C4-2B (cell line): ENCODE data around the gene LRRK2.

Source experiments
- H3K27ac ChIP-seq: fragments of 450-650 bp; 2 replicates; pipeline ENCODE4 v1.5.1; 2017
- CTCF ChIP-seq: fragments of 450-650 bp; conservative IDR thresholded peaks from 2 replicates; pipeline ENCODE4 v1.5.1; 2017; ENCODE audit warnings: mild to moderate bottlenecking
- ZFX ChIP-seq: fragments of 450-650 bp; IDR thresholded peaks from 2 replicates; pipeline ENCODE4 v1.6.1; 2017

LRRK2 gene

GRCh38 chr12:40298341-40298740 lies 73.5 kb downstream of the LRRK2 start:
- H3K27ac ChIP-seq = no peak overlapping the region
- TF ChIP-seq CTCF = no peak
- TF ChIP-seq ZFX = no peak

- TF ChIP-seq ZFX = no peak
- TF ChIP-seq CTCF = no peak
- H3K27ac ChIP-seq = no peak overlapping the region
Observed at GRCh38 chr12:40300490-40300889, 75.7 kb downstream of the LRRK2 start.

GRCh38 chr12:40309001-40309400 lies 84.2 kb downstream of the LRRK2 start:
- TF ChIP-seq CTCF (no peak), ZFX (no peak)
- H3K27ac ChIP-seq = no peak overlapping the region

GRCh38 chr12:40310211-40310610 lies 85.4 kb downstream of the LRRK2 start:
- H3K27ac ChIP-seq = no peak overlapping the region
- TF ChIP-seq ZFX (no peak), CTCF (no peak)

- TF ChIP-seq CTCF (no peak), ZFX (no peak)
- H3K27ac ChIP-seq = no peak overlapping the region
Observed at GRCh38 chr12:40312196-40312595, 87.4 kb downstream of the LRRK2 start.

GRCh38 chr12:40312982-40313576 lies 88.3 kb downstream of the LRRK2 start:
- TF ChIP-seq ZFX = no peak
- TF ChIP-seq CTCF = peak; percentile 68
- H3K27ac ChIP-seq = no peak overlapping the region

GRCh38 chr12:40313928-40314327 lies 89.1 kb downstream of the LRRK2 start:
- TF ChIP-seq CTCF (no peak), ZFX (no peak)
- no peak overlapping the region for H3K27ac ChIP-seq
